ENCODE data around the gene ACD. TPM values are rescaled to one million over a fixed set of nuclear protein-coding genes. Genes with fewer than 3 reads are reported as not detected.

Gene ACD
- total RNA-seq, 1 experiment from 2014 or later: 34.1 TPM

DNA sequence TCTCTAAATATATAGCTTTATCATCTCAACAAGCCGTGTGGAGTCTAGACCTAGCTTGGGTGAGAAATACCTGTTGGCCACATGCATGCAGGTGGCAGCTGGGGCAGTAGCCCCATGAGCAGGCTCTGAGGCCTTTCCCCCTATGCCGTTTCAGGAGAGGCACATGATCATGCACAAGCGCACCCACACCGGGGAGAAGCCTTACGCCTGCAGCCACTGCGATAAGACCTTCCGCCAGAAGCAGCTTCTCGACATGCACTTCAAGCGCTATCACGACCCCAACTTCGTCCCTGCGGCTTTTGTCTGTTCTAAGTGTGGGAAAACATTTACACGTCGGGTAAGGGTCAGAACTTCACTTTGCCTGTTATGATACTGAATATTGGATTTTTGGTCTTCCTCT is 31.8 kb downstream of the ACD start:
- H3K9me3 ChIP-seq (ENCODE audit: control insufficient read depth, low read depth, low read length): no peaks in the 10 kb centered on the region
- H3K23me2 ChIP-seq (ENCODE audit: insufficient read length, low read depth, low read length, poor library complexity, severe bottlenecking): no peaks in the 10 kb centered on the region
- no peak overlapping the region for H3K27ac ChIP-seq (ENCODE audit: insufficient read length, low read depth, low read length)
- no peaks in the 10 kb centered on the region for H3K27me3 ChIP-seq (ENCODE audit: insufficient read depth, low read length)
- no peak overlapping the region for H4K8ac ChIP-seq (replicated peaks; ENCODE audit: insufficient read length, low read depth, low read length)
- no peak overlapping the region for H3K56ac ChIP-seq (ENCODE audit: insufficient read length, low read depth, low read length)
- no peak overlapping the region for H2BK20ac ChIP-seq (ENCODE audit: low read depth, low read length, poor library complexity, severe bottlenecking)
- no peak for TF ChIP-seq CTCF (conservative IDR thresholded peaks at IDR 0.05)
- H3K14ac ChIP-seq (ENCODE audit: insufficient read depth, low read length): no peak overlapping the region
- H3T11ph ChIP-seq (ENCODE audit: low read length): no peak overlapping the region
- no peak overlapping the region for H3K4ac ChIP-seq (ENCODE audit: low read depth, low read length)
- Mint-ChIP-seq H3K36me3 (ENCODE audit: insufficient read depth in 1 of 3, low read depth in 3 of 3) (peaks cover 38 to 84% (median 66%) of the 10 kb centered on the region in 3 experiments), H3K4me1 (no peaks in the 10 kb centered on the region), H3K9me3 (no peaks in the 10 kb centered on the region), H3K27me3 (ENCODE audit: low read depth) (no peaks in the 10 kb centered on the region), H3K4me3 (no peak overlapping the region), H3K27ac (peak overlapping the region in 1 of 3 experiments; percentile 76; a peak in 4 of 7 replicates)
- H2BK12ac ChIP-seq (ENCODE audit: insufficient read length, low read depth, low read length): no peak overlapping the region
- no peaks in the 10 kb centered on the region for H4K20me1 ChIP-seq (ENCODE audit: control insufficient read depth, insufficient read depth, insufficient read length)
- no peak overlapping the region for H4K91ac ChIP-seq (ENCODE audit: insufficient read length, low read depth, low read length)
- DNase-seq: no peak
- no peak overlapping the region for H2BK5ac ChIP-seq (ENCODE audit: insufficient read length, low read length)
- no peak overlapping the region for H4K5ac ChIP-seq (ENCODE audit: insufficient read length, low read depth, low read length)
- no peak overlapping the region for H3K23ac ChIP-seq (ENCODE audit: insufficient read length, low read depth, low read length)
- H2AFZ ChIP-seq (ENCODE audit: low read length): no peak overlapping the region
- H2BK120ac ChIP-seq (ENCODE audit: low read depth, low read length, poor library complexity, severe bottlenecking): no peak overlapping the region
- WGBS (ENCODE audit: extremely low coverage, insufficient read length, low lambda C conversion rate): no CpG with 5 or more reads among the region's 14 CpGs
- no peaks in the 10 kb centered on the region for H3K4me1 ChIP-seq (ENCODE audit: insufficient read depth, low read length)
- no peak overlapping the region for H2AK5ac ChIP-seq (ENCODE audit: insufficient read length, low read length)
- no peaks in the 10 kb centered on the region for H3K79me1 ChIP-seq (ENCODE audit: insufficient read depth, low read depth, low read length, poor library complexity, severe bottlenecking)
- no peak overlapping the region for H3K9ac ChIP-seq (ENCODE audit: extremely low read depth, insufficient read length, low read length)
- no peak overlapping the region for H3K4me2 ChIP-seq (ENCODE audit: insufficient read depth, insufficient read length, low read length)
- no peak overlapping the region for H2BK15ac ChIP-seq (ENCODE audit: low read depth, low read length)
- H3K79me2 ChIP-seq (ENCODE audit: insufficient read depth, low read length): no peaks in the 10 kb centered on the region
- no peak overlapping the region for H3K18ac ChIP-seq (ENCODE audit: insufficient read length, low read depth, low read length)

Data from H9 (cell line).